ENCODE data around the gene RER1.
A peak's percentile ranks its signal among the peaks of the same experiment; 100 is the strongest.

The RER1 gene

DNA sequence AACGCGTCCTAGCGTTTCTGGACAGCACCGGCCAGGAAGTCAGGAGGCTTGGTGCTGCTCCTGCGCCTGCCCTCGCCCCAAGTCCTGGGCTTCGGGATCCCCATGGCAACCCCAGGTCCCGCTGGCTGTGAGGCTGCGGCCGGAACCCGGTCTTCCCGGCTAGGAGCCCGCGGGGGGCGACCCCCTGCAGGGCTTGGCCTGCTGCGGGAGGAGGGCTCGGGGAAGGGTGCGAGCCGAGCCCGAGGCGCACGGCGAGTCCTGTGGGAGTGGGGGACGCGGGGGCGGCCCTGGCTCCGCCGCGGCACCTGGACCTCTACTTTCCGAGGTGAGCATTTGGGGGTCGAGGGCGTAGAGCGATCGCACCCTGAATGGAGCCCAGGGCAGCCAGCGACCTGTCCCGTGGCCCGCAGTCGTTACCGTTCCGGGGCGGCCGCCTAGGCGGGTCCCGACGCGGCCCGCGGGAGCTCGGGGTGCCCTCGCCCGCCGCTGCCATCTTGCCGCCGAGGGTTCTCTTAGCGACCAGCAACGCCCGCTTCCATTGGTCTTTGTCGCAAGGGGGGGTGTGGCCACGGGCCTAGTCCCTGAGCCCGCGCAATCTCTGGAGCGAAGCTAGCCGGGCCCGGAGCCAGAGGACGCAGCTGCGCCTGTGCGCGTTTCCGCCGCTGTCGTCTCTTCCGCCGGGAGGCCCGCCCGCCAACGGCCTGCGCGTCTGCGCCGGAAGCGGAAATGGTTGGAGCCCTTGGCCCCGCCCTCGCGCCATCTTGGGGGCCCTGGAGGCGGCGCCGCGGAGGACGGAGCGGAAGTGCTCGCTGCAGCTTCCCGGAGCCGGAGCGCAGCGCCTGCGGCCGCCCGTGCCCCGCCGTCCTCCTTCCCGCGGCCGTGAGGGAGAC is at the start of gene RER1, which contains the start of gene MORN1:
Gene RER1 (plus strand): TSS at position 801 of the 890 bp plus-strand sequence. CDS start 3,950 bp downstream, outside the sequence.
Gene MORN1 (minus strand): TSS at position 514 of the 890 bp plus-strand sequence. CDS start 21 bp downstream, at position 493.
- DNase-seq = peak; percentile 98

- DNase-seq = no peak
Measured at GRCh38 chr1:2342384-2343022, 49.1 kb upstream of the RER1 start.

DNA sequence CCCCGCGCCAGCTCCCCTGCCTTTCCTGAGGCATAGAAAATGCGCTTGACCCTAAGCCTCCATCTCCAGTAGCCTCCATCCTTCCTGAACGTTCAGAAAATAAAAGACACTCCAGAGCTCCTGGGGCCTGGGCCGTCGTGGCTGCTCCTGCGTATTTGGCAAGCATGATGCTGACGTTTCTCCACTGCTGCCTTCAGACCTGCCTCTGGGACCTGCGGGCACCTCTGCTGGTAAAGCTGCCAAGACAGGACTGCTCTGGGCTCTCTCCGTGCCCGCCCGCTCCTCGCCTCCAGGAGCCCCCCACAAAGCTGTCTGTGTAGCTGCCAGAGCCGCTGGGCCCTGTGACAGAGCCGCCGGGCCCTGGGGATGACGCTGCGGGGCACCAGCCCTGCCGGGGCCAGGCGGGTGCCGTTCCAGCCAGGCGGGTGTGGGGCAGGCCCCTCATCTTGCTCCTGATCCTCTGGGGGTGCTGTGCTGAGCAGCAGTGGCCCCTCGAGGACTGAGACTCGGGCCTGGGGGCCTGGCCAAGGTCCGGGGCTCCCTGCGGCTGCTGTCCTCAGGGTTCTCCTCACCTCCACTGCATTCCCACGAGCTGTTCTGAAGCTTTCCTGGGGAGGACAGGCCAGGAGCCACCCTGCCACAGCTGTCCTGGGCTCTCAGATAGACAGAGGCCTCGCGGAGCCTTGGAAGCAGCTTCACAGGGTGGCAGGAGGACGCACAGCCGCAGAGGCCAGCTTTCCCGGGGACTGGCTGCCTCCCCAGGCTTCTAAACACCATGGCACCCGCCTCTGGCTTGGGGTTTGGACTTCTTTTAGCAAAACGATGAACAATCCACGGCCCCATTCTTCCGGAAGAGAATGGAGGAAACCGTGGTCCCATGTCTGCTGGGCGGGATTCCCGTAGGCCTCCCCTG is 48.4 kb upstream of the RER1 start:
- DNase-seq = no peak

DNA sequence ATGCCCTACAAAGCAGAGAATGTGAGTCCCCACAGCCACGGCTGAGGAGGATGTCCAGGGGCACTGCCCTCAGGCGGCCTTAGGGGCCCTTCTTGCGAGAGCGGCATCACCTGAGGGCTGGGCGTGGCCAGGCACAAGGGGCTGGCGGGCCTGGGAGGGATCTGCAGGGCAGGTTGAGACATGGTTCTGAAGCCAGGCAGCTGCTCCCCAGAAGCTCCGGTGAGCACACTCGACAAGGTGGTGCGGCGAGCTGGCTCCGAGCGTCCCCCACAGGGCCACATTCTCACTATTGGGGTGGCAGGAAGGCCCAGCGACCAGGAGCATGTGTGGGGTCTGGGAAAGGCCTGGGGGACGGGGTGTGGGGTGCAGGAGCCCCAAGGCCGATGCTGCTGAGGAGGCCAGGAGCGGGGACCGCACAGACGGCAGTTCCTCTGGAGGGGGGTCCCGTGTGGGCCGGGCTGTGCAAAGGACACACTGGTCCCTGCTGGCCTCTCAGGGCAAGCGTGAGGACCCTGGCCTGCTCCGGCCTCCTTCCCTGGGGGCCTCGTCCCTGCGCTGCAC is 47.4 kb upstream of the RER1 start:
- no peak for DNase-seq

- no peak for DNase-seq
Measured at GRCh38 chr1:2344744-2345296, 46.8 kb upstream of the RER1 start.

DNA sequence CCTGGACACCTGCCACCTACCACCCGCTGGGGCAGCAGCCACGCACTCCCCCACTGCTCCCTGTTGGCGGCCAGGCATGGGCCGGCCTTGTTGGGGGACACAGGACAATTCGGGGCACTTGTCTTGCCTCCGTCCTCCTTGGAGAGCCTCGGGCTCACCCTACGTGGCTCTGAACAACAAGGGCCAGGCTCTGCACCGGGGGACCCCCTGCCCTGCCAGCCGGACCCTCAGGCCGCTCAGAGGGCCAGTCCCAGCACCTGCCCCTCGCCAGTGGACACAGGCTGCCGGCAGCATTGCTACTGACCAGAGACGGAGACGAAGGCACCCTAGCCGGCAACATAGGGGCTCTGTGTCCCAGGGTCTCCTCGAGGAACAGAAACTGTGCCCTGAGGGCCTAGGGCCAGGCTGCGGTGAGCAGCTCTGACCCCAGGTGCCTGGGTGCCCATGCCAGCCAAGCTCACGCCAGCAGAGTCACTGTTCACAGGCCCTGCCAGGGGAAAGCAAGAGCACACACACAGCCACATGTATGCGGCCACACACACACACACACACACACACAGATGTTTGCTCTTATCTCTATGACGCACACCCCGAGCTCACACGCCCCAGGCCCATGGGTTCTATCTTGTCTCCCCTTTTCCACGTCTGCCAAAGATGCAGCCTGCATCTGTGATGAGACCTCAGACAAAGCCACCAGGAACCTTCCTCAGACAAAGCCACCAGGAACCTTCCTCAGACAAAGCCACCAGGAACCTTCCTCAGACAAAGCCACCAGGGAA is 46.2 kb upstream of the RER1 start:
- DNase-seq = peak; percentile 92

DNA sequence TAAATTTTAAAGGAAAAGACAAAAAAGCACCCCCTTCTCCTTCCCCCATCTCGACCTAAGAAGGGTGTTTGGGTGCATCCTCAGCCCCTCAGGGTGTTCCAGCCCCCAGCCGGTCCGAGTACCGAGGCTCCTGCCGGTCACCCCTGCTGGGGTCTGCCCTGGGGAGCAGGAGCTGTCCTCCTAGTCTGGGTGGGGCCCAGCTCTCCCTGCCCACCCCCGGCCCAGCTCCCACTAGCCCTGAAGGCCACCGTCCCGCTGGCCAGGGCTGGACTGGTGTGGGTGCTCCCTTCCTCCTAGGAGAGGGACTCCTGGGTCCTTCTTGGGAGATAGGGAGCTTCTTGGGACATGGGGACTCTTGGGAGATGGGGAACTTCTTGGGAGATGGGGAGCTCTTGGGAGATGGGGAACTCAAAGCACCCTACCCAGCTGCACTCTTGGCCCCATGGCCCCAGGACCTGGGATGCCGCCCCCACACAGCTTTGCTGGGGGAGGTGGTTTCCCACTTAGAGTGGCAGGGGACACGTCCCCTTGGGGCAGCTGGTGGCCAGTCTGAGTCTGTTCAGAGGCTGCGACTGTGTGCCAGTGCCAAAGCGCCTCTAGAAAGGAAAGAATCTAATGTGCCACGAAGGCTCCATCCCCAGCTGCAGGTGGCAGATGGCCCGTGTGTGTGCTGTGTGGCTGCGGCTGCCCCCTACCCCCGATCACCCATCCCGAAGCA is 44.8 kb upstream of the RER1 start:
- no peak for DNase-seq

- DNase-seq = no peak
Measured at GRCh38 chr1:2347409-2347785, 44.2 kb upstream of the RER1 start.

GRCh38 chr1:2347896-2348295 is 43.7 kb upstream of the RER1 start:
- DNase-seq = no peak

DNA sequence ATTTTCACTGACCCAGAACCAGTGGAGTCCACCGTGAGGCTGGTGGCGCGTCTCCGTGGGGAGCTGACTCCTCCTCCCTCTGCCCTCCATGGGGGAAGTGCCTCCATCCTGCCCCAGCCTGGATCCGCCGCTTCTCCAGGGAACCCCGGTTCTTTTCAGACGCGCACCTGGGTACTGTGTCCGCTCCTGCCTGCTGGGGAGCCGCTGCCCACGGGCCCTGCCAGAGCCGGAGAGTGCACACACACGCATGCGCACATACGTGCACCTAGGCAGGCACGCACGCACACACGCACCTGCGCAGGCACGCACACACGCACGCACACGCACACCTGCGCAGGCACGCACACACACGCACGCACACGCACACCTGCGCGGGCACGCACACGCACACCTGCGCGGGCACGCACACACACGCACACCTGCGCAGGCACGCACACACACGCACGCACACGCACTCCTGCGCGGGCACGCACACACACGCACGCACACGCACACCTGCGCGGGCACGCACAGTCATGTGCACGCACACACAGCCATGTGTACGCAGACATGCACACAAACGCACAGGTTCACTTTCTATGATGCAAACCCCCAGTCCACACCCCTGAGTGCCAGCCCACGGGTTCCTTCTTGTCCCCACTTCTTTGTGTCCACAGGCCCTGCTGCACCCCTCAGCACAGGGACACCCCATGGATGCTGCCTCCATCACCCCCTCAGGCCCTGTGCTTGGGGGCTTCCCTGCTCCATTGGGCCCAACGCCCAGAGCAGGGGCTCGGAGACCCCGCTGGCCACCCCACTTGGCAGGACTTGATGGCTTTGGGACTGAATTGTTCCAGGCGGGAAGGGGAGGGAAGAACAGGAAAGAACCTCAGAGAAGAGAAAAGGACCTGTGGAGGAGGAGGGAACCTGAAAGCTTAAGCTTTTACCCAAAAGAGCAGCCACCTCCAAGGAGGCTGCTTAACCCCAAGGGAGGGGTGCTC is 43.0 kb upstream of the RER1 start:
- DNase-seq = no peak

- no peak for DNase-seq
Measured at GRCh38 chr1:2349806-2350205, 41.8 kb upstream of the RER1 start.

- no peak for DNase-seq
Measured at GRCh38 chr1:2350501-2350900, 41.1 kb upstream of the RER1 start.

GRCh38 chr1:2350911-2351655 is 40.6 kb upstream of the RER1 start:
- DNase-seq = no peak

- no peak for DNase-seq
Measured at GRCh38 chr1:2351723-2352122, 39.9 kb upstream of the RER1 start.

GRCh38 chr1:2352341-2352896 is 39.2 kb upstream of the RER1 start:
- DNase-seq = no peak

DNA sequence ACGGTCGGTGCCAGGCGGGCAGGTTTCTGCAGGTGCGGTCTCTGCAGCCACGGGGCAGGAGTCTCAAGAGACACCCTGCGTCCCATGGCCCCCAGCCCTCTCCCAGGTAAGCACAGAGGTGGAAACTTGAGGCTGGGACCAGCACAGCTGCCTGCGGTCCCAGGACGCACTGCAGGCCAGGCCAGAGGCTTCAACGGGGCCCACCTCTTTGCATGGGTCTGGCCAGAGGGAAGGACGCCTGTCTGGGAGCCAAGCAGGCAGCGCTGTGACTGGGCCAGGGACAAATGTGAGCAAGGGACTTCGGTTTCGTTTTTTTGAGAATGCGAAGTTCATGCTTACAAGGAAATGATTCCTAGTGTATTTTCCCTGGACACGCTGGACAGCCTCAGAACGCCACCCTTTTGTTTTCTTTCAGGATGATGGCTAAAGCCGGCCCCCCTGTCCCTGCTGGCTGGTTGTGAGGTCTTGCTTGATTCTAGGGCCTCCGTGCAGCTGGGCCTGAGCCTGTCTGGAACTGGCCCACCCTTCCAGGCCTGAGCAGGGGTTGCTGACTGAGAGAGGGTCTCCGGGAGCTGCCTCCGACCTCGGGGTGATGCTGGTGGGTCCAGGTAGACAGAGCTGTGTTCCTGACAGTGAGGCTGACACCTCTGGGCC is 38.6 kb upstream of the RER1 start:
- DNase-seq = no peak

- DNase-seq = no peak
Measured at GRCh38 chr1:2353551-2354438, 37.8 kb upstream of the RER1 start.
